ENCODE results near the gene RCAN1. TPM values are rescaled to one million over a fixed set of nuclear protein-coding genes. Genes with fewer than 3 reads are reported as not detected.

The RCAN1 gene
- total RNA-seq, 3 donors from 2014 or later (not counting 1 experiment from before 2014, with no cell fraction given), result 6.7 to 8.9 (median 8.2) TPM

DNA sequence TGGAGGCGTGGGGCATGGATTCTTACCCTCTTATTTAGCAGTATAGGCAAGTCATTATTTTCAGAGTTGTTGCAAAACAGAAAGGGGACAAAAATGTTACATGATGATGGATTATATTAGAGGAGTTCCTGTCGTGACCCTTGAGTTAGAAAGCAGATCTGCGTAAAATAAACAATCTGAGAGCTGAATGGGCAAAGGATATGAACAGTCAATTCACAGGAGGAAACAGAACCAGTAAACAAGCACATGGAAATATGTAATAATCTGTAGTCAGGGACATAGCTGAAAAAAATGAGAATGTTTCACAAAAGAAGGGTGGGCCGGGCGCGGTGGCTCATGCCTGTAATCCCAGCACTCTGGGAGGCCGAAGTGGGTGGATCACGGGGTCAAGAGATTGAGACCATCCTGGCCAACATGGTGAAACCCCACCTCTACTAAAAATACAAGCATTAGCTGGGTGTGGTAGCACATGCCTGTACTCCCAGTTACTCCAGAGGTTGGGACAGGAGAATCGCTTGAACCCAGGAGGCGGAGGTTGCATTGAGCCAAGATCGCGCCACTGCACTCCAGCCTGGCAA lies 20.9 kb downstream of the RCAN1 start:
- 88% methylated on average over 12 of the region's 12 CpGs for WGBS (ENCODE audit: insufficient coverage)
- no peaks in the 10 kb centered on the region for H3K9me3 Mint-ChIP-seq
- H3K4me1 ChIP-seq (ENCODE audit: control insufficient read depth, insufficient read depth, low read length), result peaks cover 9% of the 10 kb centered on the region

DNA sequence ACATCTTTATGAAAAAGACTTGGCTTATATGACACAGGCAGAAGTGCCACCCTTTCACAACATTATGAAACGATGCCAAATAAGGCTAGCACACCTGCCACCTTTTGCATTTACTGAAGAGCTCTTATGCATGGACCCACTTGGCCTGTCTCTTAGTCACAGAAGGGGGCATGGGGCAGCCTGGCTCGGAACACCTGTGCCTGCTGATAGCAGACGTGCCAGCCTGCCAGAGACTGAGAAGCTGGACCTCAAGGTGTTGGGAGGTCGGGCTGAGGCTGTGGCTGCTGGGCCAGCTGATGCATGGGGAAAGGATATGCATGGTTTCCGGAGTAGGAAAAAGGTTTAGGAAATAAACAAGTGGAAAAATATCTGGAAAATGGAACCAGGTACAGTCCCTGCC lies 21.5 kb downstream of the RCAN1 start:
- Histone ChIP-seq H3K27me3 (ENCODE audit: control insufficient read depth, insufficient read depth, low read length) (no peaks in the 10 kb centered on the region), H3K4me3 (ENCODE audit: low read length) (no peak overlapping the region), H3K4me1 (ENCODE audit: control insufficient read depth, insufficient read depth, low read length) (peaks cover 9% of the 10 kb centered on the region), H3K9me3 (ENCODE audit: control insufficient read depth, insufficient read depth, low read length) (no peaks in the 10 kb centered on the region), H3K36me3 (ENCODE audit: control insufficient read depth, insufficient read depth, low read length) (no peaks in the 10 kb centered on the region), H3K27ac (ENCODE audit: low read length) (no peak overlapping the region)
- Mint-ChIP-seq H3K36me3 (no peaks in the 10 kb centered on the region), H3K27me3 (ENCODE audit: low read depth in 2 of 2) (no peaks in the 10 kb centered on the region), H3K27ac (no peak overlapping the region), H3K9me3 (no peaks in the 10 kb centered on the region), H3K4me1 (peaks cover 26 to 28% of the 10 kb centered on the region in 2 donors), H3K4me3 (no peak overlapping the region)
- ATAC-seq (no peak), DNase-seq (no peak)
- intact Hi-C loops (cut with micrococcal nuclease), result no loop called here
- 89% methylated on average over 5 of the region's 5 CpGs for WGBS (ENCODE audit: insufficient coverage)
- TF ChIP-seq, protein P1, sequence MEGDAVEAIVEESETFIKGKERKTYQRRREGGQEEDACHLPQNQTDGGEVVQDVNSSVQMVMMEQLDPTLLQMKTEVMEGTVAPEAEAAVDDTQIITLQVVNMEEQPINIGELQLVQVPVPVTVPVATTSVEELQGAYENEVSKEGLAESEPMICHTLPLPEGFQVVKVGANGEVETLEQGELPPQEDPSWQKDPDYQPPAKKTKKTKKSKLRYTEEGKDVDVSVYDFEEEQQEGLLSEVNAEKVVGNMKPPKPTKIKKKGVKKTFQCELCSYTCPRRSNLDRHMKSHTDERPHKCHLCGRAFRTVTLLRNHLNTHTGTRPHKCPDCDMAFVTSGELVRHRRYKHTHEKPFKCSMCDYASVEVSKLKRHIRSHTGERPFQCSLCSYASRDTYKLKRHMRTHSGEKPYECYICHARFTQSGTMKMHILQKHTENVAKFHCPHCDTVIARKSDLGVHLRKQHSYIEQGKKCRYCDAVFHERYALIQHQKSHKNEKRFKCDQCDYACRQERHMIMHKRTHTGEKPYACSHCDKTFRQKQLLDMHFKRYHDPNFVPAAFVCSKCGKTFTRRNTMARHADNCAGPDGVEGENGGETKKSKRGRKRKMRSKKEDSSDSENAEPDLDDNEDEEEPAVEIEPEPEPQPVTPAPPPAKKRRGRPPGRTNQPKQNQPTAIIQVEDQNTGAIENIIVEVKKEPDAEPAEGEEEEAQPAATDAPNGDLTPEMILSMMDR (IDR thresholded peaks at IDR 0.05), result no peak

More for the DNA sequence above, 20.9 kb downstream of the RCAN1 start:
- Mint-ChIP-seq H3K4me3 (no peak overlapping the region), H3K4me1 (peaks cover 20 to 26% of the 10 kb centered on the region in 2 donors), H3K36me3 (no peaks in the 10 kb centered on the region), H3K27me3 (ENCODE audit: low read depth in 2 of 2) (no peaks in the 10 kb centered on the region), H3K27ac (no peak overlapping the region)
- no peak for DNase-seq
- intact Hi-C loops (cut with micrococcal nuclease), result no loop called here
- no peaks in the 10 kb centered on the region for H3K27me3 ChIP-seq (ENCODE audit: control insufficient read depth, insufficient read depth, low read length)
- TF ChIP-seq, protein P1 (IDR thresholded peaks at IDR 0.05), result no peak
- H3K27ac ChIP-seq (ENCODE audit: low read length), result no peak overlapping the region
- no peak overlapping the region for H3K4me3 ChIP-seq (ENCODE audit: low read length)
- H3K9me3 ChIP-seq (ENCODE audit: control insufficient read depth, insufficient read depth, low read length), result no peaks in the 10 kb centered on the region
- no peak for ATAC-seq
- H3K36me3 ChIP-seq (ENCODE audit: control insufficient read depth, insufficient read depth, low read length), result no peaks in the 10 kb centered on the region

DNA sequence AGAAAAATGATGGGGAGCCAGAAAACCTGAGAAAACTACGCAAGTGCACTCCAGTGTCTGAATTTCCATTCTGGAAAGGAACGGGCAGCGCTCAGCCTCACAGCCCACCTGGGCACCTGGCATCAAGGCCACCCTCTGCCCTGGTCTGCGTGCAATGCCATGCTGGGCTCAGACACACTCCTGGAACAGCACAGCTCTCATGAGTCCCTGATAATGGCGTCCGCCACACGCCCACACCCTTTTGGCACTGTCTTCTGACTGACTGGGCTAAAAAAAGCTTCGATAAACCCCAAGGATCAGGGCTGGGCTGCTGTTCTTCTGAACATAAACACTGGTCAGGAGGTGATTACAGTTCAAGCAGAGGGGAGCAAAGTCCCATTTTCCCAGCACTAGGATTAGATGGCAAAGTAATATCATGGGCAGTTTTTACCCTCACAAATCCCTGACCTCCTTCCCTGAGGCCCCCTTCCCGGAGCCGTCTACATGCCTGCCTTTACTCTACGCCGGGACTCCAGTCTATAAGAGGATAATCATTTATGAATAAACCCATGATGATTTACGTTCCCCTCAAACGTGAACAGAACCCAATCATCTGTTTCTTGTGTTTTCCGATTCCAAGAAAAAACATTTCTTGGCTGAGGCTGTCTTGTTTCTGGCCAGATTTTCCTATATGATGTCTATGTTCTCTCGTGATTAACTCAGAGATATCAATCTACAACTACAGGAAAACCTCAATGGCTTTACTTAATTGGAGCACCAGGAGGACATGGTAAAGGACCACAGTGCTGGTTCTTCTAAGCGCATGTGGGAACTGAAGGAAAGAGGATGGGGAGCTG lies 22.6 kb downstream of the RCAN1 start:
- Histone ChIP-seq H3K4me1 (ENCODE audit: control insufficient read depth, insufficient read depth, low read length) (peaks cover 9% of the 10 kb centered on the region), H3K27me3 (ENCODE audit: control insufficient read depth, insufficient read depth, low read length) (no peaks in the 10 kb centered on the region), H3K36me3 (ENCODE audit: control insufficient read depth, insufficient read depth, low read length) (no peaks in the 10 kb centered on the region), H3K27ac (ENCODE audit: low read length) (no peak overlapping the region), H3K9me3 (ENCODE audit: control insufficient read depth, insufficient read depth, low read length) (no peaks in the 10 kb centered on the region), H3K4me3 (ENCODE audit: low read length) (no peak overlapping the region)
- H3K27me3 Mint-ChIP-seq (ENCODE audit: low read depth in 2 of 2), result no peaks in the 10 kb centered on the region
- H3K36me3 Mint-ChIP-seq, result no peaks in the 10 kb centered on the region
- H3K4me1 Mint-ChIP-seq, result peaks cover 26 to 28% of the 10 kb centered on the region in 2 donors
- TF ChIP-seq, protein P1 (IDR thresholded peaks at IDR 0.05), result no peak
- no peak overlapping the region for H3K4me3 Mint-ChIP-seq
- ATAC-seq (no peak), DNase-seq (no peak)
- no peaks in the 10 kb centered on the region for H3K9me3 Mint-ChIP-seq
- WGBS (ENCODE audit: insufficient coverage), result 74% methylated on average over 17 of the region's 17 CpGs
- intact Hi-C loops (cut with micrococcal nuclease), result no loop called here
- no peak overlapping the region for H3K27ac Mint-ChIP-seq
